ENCODE measurements around the gene SPACA6.

Gene SPACA6

GRCh38 chr19:51749979-51750378 lies 56.8 kb downstream of the SPACA6 start:
- TF ChIP-seq ZNF274 (IDR thresholded peaks at IDR 0.05; ENCODE audit: low read depth, low read length) = no peak
- H3K4me3 ChIP-seq (ENCODE audit: low read length) = no peak overlapping the region

GRCh38 chr19:51750400-51751094 lies 57.4 kb downstream of the SPACA6 start:
- no peak for TF ChIP-seq ZNF274 (IDR thresholded peaks at IDR 0.05; ENCODE audit: low read depth, low read length)
- no peak overlapping the region for H3K4me3 ChIP-seq (ENCODE audit: low read length)

GRCh38 chr19:51751655-51752054 lies 58.5 kb downstream of the SPACA6 start, which contains the start of gene FPR1:
Gene FPR1 (minus strand): TSS chr19:51751878. CDS start chr19:51746994, 4,884 bp downstream.
- TF ChIP-seq ZNF274 (IDR thresholded peaks at IDR 0.05; ENCODE audit: low read depth, low read length) = no peak
- no peak within 1 kb of the TSS for H3K4me3 ChIP-seq (ENCODE audit: low read length)

GRCh38 chr19:51754109-51754508 lies 61.0 kb downstream of the SPACA6 start:
- no peak overlapping the region for H3K4me3 ChIP-seq (ENCODE audit: low read length)
- no peak for TF ChIP-seq ZNF274 (IDR thresholded peaks at IDR 0.05; ENCODE audit: low read depth, low read length)

- TF ChIP-seq ZNF274 (IDR thresholded peaks at IDR 0.05; ENCODE audit: low read depth, low read length) = no peak
Observed at GRCh38 chr19:51754770-51755169, 61.6 kb downstream of the SPACA6 start.

More at GRCh38 chr19:51754770-51755169, 61.6 kb downstream of the SPACA6 start:
- H3K4me3 ChIP-seq (ENCODE audit: low read length) = no peak overlapping the region

All from GM08714 (cell line).